Measurements from ENCODE around the gene SLC6A1. TPM values are rescaled to one million over a fixed set of nuclear protein-coding genes. Genes with fewer than 3 reads are reported as not detected.

Gene SLC6A1
- total and polyA plus RNA-seq, 2 of the 13 experiments (the other 11 are each of a cell fraction or from before 2014, with no cell fraction given), result not detected

DNA sequence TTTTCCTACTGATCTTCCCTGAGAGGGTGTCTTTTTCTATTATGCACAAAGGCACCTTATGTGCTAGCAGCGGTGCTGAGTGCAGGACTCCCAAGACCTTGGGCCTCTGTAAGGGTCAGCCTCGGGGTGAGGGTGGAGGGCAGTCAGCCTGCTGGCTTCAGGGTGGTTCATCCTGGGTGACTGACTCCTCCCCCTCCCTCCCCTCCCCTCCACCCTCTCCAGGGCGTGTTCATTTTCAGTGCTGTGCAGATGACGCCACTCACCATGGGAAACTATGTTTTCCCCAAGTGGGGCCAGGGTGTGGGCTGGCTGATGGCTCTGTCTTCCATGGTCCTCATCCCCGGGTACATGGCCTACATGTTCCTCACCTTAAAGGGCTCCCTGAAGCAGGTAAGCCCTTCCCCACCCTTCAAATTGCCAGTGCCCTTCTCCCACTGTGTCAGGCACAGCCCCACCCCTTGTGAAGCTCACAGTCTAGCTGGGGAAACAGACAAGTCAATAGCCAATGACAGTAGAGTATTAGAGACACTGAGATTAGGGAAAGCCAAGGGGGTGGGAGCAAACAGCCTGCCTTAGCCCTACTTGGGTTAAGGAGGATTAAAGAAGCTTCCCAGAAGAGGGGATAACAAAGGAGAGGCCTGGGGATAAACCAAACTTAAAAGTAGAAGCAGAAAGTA, 41.9 kb downstream of the SLC6A1 start:
- no peak overlapping the region for H3K27ac ChIP-seq (ENCODE audit: extremely low read length, insufficient read depth, low read length)
- intact Hi-C loops (cut with micrococcal nuclease; ENCODE audit: unreplicated experiment), result no loop called here
- TF ChIP-seq ZNF674 (CRISPR knock-in tag; IDR thresholded peaks at IDR 0.05; ENCODE audit: low read depth) (no peak), MIER3 (CRISPR knock-in tag; IDR thresholded peaks at IDR 0.05; ENCODE audit: borderline replicate concordance) (no peak)
- TF ChIP-seq, protein P1, sequence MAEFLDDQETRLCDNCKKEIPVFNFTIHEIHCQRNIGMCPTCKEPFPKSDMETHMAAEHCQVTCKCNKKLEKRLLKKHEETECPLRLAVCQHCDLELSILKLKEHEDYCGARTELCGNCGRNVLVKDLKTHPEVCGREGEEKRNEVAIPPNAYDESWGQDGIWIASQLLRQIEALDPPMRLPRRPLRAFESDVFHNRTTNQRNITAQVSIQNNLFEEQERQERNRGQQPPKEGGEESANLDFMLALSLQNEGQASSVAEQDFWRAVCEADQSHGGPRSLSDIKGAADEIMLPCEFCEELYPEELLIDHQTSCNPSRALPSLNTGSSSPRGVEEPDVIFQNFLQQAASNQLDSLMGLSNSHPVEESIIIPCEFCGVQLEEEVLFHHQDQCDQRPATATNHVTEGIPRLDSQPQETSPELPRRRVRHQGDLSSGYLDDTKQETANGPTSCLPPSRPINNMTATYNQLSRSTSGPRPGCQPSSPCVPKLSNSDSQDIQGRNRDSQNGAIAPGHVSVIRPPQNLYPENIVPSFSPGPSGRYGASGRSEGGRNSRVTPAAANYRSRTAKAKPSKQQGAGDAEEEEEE (CRISPR knock-in tag; IDR thresholded peaks at IDR 0.05; ENCODE audit: borderline replicate concordance), result no peak
- TF ChIP-seq, protein P2, sequence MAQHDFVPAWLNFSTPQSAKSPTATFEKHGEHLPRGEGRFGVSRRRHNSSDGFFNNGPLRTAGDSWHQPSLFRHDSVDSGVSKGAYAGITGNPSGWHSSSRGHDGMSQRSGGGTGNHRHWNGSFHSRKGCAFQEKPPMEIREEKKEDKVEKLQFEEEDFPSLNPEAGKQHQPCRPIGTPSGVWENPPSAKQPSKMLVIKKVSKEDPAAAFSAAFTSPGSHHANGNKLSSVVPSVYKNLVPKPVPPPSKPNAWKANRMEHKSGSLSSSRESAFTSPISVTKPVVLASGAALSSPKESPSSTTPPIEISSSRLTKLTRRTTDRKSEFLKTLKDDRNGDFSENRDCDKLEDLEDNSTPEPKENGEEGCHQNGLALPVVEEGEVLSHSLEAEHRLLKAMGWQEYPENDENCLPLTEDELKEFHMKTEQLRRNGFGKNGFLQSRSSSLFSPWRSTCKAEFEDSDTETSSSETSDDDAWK (CRISPR knock-in tag; IDR thresholded peaks at IDR 0.05), result no peak
- H3K27me3 ChIP-seq (ENCODE audit: control insufficient read depth in 1 of 2, insufficient read depth in 2 of 2, low read length in 2 of 2), result peaks cover 0 to 22% of the 10 kb centered on the region in 2 experiments; a peak in 2 of 5 replicates
- no peak overlapping the region for H3K4me2 ChIP-seq (ENCODE audit: low read depth, low read length)
- ATAC-seq (no peak), FAIRE-seq (no peak), DNase-seq (ENCODE audit: low spot score) (no peak)
- no TSS peak for BruUV-seq (replicated peaks)
- H3K79me2 ChIP-seq (ENCODE audit: insufficient read depth, low read length), result no peaks in the 10 kb centered on the region
- H3K4me3 ChIP-seq (replicated peaks in 1 of 3; ENCODE audit: insufficient read depth in 1 of 3, low read depth in 2 of 3, low read length in 3 of 3), result no peak overlapping the region
- no peaks in the 10 kb centered on the region for H3K9me3 ChIP-seq (ENCODE audit: low read length)
- H3K4me1 ChIP-seq (ENCODE audit: insufficient read depth, low read length), result no peaks in the 10 kb centered on the region
- ChIA-PET POLR2A (no interaction called here), CTCF (ENCODE audit: low intra/inter-chr PET ratio, low total read pairs) (no interaction called here)
- H4K20me1 ChIP-seq (ENCODE audit: insufficient read depth, low read length), result no peaks in the 10 kb centered on the region
- in situ Hi-C loops (cut with HindIII; ENCODE audit: extremely low pct_ligation_motif_present, low pct_unique_long_range_greater_than_20kb), result no loop called here
- WGBS (ENCODE audit: low lambda C conversion rate), result 4% methylated on average over 5 of the region's 5 CpGs
- no peak overlapping the region for H3K9ac ChIP-seq (ENCODE audit: insufficient read depth, low read depth, low read length)
- H3K36me3 ChIP-seq (replicated peaks in 1 of 2; ENCODE audit: control insufficient read depth in 1 of 2, insufficient read depth in 2 of 2, low read length in 2 of 2), result no peaks in the 10 kb centered on the region
- no peak overlapping the region for H2AFZ ChIP-seq (ENCODE audit: low read length)

All from HepG2 (cell line).